HEK293T (cell line): ENCODE measurements around the gene CD151.

Source experiments
- ARNT ChIP-seq: fragments of 450-650 bp; IDR thresholded peaks from 2 replicates; pipeline ENCODE4 v1.6.1; 2017; ENCODE audit warnings: mild to moderate bottlenecking
- BHLHE40 ChIP-seq: fragments of 450-650 bp; IDR thresholded peaks from 2 replicates; pipeline ENCODE4 v1.6.1; 2016; ENCODE audit warnings: mild to moderate bottlenecking, moderate library complexity, borderline replicate concordance
- ELF4 ChIP-seq: fragments of 450-650 bp; IDR thresholded peaks from 2 replicates; pipeline ENCODE4 v1.6.1; 2017; ENCODE audit warnings: antibody characterized with exemption
- FOXA1 ChIP-seq: fragments of 450-650 bp; IDR thresholded peaks from 2 replicates; pipeline ENCODE4 v1.6.1; 2016; ENCODE audit warnings: mild to moderate bottlenecking
- FOXK2 ChIP-seq: fragments of 450-650 bp; IDR thresholded peaks from 2 replicates; pipeline ENCODE4 v1.6.1; 2016; ENCODE audit warnings: mild to moderate bottlenecking
- FOXM1 ChIP-seq: fragments of 450-650 bp; IDR thresholded peaks from 2 replicates; pipeline ENCODE4 v1.6.1; 2017; ENCODE audit warnings: mild to moderate bottlenecking, borderline replicate concordance
- L3MBTL2 ChIP-seq: fragments of 450-650 bp; conservative IDR thresholded peaks from 2 replicates; pipeline ENCODE4 v1.6.1; 2016; ENCODE audit warnings: mild to moderate bottlenecking
- LEF1 ChIP-seq: fragments of 450-650 bp; IDR thresholded peaks from 2 replicates; pipeline ENCODE4 v1.6.1; 2017; ENCODE audit warnings: mild to moderate bottlenecking, borderline replicate concordance
- NFRKB ChIP-seq: fragments of 450-650 bp; IDR thresholded peaks from 2 replicates; pipeline ENCODE4 v1.6.1; 2016; ENCODE audit warnings: mild to moderate bottlenecking, moderate library complexity
- SP1 ChIP-seq: fragments of 450-650 bp; IDR thresholded peaks from 2 replicates; pipeline ENCODE4 v1.6.1; 2017
- SUZ12 ChIP-seq: fragments of 450-650 bp; IDR thresholded peaks from 2 replicates; pipeline ENCODE4 v1.6.1; 2016; ENCODE audit warnings: mild to moderate bottlenecking
- TARDBP ChIP-seq: fragments of 450-650 bp; IDR thresholded peaks from 2 replicates; pipeline ENCODE4 v1.6.1; 2016
- ZNF384 ChIP-seq: fragments of 450-650 bp; IDR thresholded peaks from 2 replicates; pipeline ENCODE4 v1.6.1; 2016
- TF ChIP-seq, protein P1 (sequence below): fragments of 450-650 bp; IDR thresholded peaks from 2 replicates; pipeline ENCODE4 v1.6.1; 2016

DNA sequence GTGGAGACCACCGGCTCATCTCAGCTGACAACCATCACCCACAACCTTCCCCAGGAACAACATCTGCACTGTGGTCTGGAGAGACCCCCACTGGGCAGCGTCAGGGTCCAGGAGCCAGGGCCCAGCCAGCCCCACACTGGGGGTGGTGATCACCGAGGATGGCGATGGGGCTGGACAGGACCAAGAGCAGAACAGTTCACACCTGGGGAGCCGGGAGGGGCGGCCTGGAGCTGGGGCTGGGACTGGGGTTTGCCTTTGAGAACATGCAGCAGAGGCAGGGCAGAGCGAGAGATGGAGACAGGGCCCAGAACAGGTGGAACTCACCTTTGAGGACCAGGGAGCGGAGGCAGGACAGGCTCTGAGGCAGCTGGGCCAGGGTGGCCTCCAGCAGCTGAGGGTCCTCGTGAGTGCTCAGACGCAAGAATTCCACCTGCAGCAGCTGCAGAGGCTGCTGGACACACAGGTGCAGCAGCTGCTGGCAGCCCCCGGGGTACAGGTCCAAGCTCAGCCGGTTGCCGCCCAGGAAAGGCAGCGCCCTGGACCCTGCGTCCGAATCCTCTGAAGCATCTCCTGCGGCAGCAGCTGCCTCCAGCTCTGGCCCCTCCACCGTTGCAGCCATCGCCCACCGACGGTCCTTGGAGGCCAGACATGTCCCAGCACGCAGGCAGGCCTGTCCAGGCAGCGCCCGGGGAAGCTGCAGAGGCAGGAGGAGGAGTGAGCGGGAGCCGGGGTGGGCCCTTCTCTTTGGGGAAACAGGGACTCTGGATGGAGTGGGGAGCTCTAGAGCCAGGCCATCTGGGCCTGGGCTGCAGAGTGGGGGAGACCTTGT lies 28.8 kb upstream of the CD151 start:
- no peak for TF ChIP-seq SP1
- TF ChIP-seq FOXK2, result no peak
- TF ChIP-seq, protein P1, sequence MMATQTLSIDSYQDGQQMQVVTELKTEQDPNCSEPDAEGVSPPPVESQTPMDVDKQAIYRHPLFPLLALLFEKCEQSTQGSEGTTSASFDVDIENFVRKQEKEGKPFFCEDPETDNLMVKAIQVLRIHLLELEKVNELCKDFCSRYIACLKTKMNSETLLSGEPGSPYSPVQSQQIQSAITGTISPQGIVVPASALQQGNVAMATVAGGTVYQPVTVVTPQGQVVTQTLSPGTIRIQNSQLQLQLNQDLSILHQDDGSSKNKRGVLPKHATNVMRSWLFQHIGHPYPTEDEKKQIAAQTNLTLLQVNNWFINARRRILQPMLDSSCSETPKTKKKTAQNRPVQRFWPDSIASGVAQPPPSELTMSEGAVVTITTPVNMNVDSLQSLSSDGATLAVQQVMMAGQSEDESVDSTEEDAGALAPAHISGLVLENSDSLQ, result no peak
- no peak for TF ChIP-seq FOXM1
- no peak for TF ChIP-seq FOXA1
- no peak for TF ChIP-seq TARDBP
- TF ChIP-seq ARNT, result no peak
- no peak for TF ChIP-seq LEF1
- TF ChIP-seq NFRKB, result no peak
- TF ChIP-seq BHLHE40, result no peak
- TF ChIP-seq SUZ12, result no peak
- no peak for TF ChIP-seq ZNF384
- TF ChIP-seq ELF4, result no peak
- TF ChIP-seq L3MBTL2, result no peak
